Activated CD8-positive, alpha-beta memory T cell treated with anti-CD3 and anti-CD28 coated beads for 24 hours (primary cell): ENCODE results near the gene GEMIN7.
"Not testable (repeated sequence)": the region's sequence is repeated elsewhere in the genome, so short reads cannot be mapped to it uniquely, and the experiment has no call there.

Experiments
- DNase-seq: peaks from one replicate; pipeline ENCODE4 v3.0.0-alpha.2; 2020

Gene GEMIN7

DNA sequence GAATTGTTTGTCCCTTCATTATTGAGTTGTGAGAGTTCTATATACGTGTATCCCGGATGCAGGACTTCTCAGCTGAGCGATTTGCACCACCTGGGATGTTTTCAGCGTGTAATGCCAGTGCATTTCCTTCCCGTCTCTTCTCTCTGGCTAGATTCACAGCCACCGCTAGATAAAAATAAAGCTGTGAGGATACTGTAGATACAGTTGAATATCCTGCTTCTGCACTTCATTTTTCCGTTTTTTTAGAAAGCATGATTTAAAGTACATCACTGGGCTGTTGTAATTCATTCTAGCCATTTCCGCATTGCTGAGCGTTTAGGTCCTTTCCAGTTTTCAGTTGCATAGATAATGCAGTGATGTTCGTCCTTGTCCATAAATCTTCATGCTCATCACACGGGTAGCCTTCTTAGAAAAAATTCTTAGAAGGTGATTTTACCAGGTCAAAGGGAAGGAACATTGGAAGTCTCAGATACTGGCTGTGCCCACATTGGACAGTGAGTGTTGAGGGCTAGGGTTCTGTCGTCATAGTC lies 28.6 kb downstream of the GEMIN7 start:
- DNase-seq: no peak

DNA sequence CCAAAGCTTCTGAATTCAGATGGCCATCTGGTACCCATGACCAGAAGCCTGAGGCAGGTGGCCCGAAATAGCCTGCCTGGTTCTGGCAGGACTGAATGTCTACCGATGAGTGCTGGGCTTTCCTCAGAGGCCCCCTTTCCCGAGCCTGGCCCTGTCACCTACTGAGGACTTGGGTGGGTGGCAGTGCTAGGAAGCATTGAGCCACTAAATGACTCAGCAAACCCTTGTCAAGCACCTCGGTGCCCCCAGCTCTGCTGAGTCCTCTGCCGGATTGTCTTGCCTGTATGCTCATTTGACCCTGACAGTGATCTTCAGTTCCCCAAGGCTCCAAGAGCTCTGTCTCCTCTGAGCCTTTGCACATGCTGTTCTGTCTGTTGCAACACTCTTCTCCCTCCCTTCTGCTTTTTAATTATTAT lies 31.8 kb downstream of the GEMIN7 start:
- DNase-seq: no peak

GRCh38 chr19:45112111-45112827 lies 33.2 kb downstream of the GEMIN7 start:
- no peak for DNase-seq

DNA sequence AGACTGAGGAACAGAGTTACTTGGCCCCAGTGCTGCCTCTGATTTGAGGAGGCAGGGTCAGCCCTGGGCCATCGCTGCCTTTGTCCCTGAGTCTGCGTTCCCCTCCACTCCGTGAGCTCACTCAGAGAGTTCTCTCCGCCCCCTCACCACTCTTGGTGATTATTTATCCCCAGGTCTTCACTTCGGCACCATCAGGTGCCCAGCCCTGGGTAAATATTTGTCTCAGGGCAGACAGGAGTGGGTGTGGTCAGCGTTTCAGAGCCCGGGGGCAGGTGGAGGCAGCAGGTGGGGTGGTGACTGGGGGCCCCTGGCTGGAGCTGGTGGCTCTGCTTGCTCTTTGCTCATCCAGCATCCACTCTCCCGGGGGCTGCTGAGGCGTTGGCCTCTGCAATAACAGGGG lies 34.6 kb downstream of the GEMIN7 start:
- no peak for DNase-seq

DNA sequence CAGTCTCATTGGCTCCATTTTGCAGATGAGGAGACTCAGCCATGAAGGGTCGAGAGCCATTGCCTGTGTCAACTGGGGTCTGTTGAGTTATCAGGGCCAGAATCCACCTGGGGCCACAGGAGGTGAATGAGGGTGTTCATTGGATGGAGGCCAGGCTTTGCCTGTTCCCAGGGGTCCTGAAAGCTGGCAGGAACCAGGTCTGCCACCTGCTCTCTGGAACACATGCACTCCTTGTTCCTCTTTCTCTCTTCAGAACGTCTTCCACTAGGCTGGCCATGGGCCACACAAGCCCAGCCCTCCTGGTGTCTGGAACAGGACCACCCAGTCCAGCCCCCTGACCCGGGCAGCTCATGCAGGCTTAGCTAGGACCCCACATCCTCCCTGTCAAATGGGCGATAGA lies 35.1 kb downstream of the GEMIN7 start:
- no peak for DNase-seq

- no peak for DNase-seq
Observed at GRCh38 chr19:45115809-45116615, 37.0 kb downstream of the GEMIN7 start.

DNA sequence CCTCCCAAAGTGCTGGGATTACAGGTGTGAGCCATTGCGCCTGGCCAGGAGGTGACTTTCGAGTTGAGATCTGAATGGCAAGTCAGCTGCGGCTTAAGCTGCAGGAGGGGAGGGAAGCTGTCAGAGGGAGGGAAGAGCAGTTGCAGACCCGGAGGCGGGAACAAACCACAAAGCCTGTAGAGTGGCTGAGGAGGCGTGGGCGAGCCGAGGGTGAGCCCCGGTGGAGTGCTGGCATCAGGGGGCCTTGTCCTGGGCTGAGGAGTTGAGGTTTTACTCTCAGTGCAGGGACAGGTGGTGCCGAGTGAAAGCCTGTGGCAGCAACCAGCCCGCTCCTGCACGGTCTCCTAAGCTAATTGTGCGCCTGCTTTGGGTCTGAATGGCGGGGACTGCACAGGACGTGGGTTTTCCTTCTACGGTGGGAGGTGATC lies 38.1 kb downstream of the GEMIN7 start:
- peak; percentile 83 for DNase-seq

- no peak for DNase-seq
Observed at GRCh38 chr19:45117671-45118070, 38.6 kb downstream of the GEMIN7 start.

GRCh38 chr19:45118106-45118505 lies 39.0 kb downstream of the GEMIN7 start:
- DNase-seq: no peak

- not testable (repeated sequence) for DNase-seq
Observed at GRCh38 chr19:45118591-45119355, 39.7 kb downstream of the GEMIN7 start.

- no peak for DNase-seq
Observed at GRCh38 chr19:45119582-45119981, 40.5 kb downstream of the GEMIN7 start.

- DNase-seq: no peak
Observed at GRCh38 chr19:45121827-45122345, 42.8 kb downstream of the GEMIN7 start.

- DNase-seq: no peak
Observed at GRCh38 chr19:45122832-45123231, 43.8 kb downstream of the GEMIN7 start.

GRCh38 chr19:45123440-45123850 lies 44.4 kb downstream of the GEMIN7 start:
- DNase-seq: no peak

DNA sequence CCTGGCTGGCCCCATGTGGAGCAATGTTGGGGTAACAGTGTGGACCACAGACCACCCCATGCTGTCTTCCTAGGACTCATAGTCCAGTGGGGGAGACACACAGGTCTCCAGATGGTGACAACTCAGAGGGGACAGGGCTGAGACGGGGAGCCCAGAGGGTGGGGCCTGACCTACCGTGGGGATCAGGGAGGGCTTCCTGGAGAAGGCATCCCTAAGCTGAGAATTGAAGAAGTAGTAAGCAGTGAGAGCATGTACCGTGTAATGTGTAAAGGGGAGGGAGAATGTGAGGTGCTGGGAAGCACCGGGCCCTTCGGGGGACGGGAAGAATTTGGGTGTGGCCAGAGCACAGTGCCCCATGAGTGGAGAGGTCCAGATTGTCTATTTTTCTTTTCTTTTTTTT lies 45.0 kb downstream of the GEMIN7 start:
- no peak for DNase-seq

DNA sequence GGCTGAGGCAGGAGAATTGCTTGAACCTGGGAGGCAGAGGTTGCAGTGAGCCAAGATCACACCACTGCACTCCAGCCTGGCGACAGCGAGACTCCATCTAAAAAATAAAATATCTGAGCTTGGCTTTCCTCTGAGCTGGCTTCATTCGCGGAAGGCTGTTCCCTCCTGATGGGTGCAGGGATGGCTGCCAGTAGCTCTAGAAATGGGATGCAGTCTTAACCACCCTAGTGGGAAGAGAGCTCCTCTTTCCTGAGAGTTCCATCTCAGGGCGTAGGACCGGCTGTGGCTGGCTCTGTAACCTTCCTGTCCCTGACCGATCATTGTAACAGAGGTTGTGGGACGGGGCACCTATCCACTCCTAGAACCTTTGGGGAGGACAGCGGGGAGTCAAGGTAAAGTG lies 46.3 kb downstream of the GEMIN7 start:
- DNase-seq: no peak

DNA sequence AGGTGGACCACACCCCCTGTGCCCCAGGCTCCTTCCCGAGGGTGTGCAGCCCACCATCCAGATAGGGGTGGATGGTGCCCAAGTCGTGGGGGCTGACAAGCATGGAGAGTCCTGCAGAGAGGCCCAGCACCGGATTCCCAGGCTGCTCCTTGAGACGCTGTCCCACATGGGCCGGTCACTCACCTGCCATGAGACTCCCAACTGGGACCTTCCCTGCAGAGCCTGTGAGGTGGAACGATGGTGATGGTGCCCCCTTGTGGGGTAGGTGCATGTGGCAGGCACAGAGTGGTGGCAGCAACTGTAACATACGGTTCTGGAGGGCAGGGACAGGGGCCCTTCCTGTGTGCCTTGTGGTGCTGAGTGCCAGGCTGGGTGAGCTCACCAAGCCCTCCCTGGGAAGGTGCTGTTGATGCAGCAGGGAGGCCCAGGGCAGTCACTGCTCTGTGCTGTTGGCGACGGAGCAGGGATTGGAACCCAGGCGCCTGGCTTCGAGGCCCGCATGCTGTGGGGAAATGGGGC lies 47.0 kb downstream of the GEMIN7 start:
- DNase-seq: peak; percentile 86

DNA sequence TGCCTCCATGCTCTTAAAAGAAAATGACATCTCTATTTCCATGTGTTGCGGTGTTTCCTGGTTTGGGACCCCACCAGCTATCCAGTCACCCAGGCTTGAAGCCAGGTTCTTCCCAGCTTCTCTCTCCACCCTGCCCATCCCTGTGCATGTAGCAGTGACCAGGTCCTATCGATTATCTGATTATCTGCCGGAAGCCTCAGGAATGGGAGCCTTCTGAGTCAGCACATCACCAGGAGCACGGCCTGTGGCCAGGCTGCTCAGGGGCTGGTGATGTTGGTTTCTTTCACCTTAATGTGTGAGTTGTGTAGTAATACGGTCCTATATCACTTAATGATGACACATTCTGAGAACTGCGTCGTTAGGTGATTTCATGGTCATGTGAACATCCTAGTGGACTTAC lies 47.6 kb downstream of the GEMIN7 start:
- no peak for DNase-seq

- no peak for DNase-seq
Observed at GRCh38 chr19:45128146-45128545, 49.1 kb downstream of the GEMIN7 start.

DNA sequence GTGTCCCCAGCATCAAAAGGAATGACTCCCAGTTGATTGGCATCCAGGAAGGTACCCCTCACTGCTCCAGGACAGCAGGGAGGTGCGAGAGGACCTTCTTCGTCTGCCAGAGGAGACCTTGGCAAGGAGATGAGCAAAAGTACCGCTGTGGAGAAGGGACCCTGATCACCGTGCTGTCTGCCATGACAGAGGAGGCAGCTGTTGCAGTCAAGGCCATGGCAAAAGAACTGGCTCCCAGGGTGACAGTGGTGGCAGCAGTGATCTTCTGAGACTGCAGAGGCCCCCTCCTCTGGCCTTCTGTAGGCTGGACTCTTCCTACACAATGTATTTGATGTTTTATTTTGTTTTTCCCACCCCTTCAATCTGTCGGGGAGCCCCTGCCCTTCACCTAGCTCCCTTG lies 49.7 kb downstream of the GEMIN7 start:
- no peak for DNase-seq

DNA sequence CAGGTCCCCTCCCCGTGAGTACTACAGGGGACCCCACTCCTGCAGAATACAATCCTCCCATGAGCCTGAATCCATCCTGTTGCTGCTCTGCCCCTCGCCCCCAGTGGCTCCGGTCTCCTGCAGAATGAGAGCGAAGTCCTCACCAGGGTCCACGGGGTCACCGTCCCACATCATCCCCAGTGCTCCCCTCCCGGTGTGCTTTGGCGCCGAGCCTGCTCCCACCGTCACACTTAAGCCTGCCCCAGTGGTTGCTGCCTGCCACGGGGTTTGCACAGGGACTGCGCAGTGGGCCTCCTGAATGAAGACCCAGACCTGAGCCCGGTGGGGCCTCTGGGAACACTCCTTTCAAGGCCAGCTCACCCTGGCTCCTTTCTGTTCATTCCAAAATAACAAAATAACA lies 51.2 kb downstream of the GEMIN7 start:
- DNase-seq: no peak

GRCh38 chr19:45130888-45131615 lies 52.0 kb downstream of the GEMIN7 start:
- DNase-seq: no peak
